MCF 10A (cell line): ENCODE results near the gene XYLT1. TPM values are rescaled to one million over a fixed set of nuclear protein-coding genes. Genes with fewer than 3 reads are reported as not detected.
"Not testable (repeated sequence)": the region's sequence is repeated elsewhere in the genome, so short reads cannot be mapped to it uniquely, and the experiment has no call there.

ENCODE experiments used
- BruUV-seq: library from RNA; stranded (reverse); fragments of 400-500 nt; replicated peaks from 2 replicates; lab custom pipeline; 2021; lab: Mats Ljungman, UMichigan
- CTCF ChIA-PET: fragments of 300-600 bp; sonication (Branson Sonifier 250); formaldehyde crosslinking; extraction: SDS; loops from one replicate; lab custom pipeline; 2021; ENCODE audit warnings: antibody characterized with exemption, inconsistent platforms; lab: Yijun Ruan, JAX
- POLR2A ChIA-PET: fragments of 300-600, 350-650 bp; sonication (Branson Sonifier 250); formaldehyde crosslinking; extraction: SDS; loops from one replicate; lab custom pipeline; 2020; ENCODE audit warnings: antibody characterized with exemption, inconsistent platforms; lab: Yijun Ruan, JAX
- DNase-seq: peaks from one replicate; pipeline ENCODE4 v3.0.0-alpha.2; 2018; ENCODE audit not compliant: unreplicated experiment
- H3K27ac Mint-ChIP-seq: one replicate; pipeline ENCODE4 v1.8.0; 2022; ENCODE audit warnings: mild to moderate bottlenecking, low read depth, mixed read lengths; ENCODE audit not compliant: unreplicated experiment
- H3K27me3 Mint-ChIP-seq: one replicate; pipeline ENCODE4 v1.8.0; 2022; ENCODE audit warnings: mixed read lengths; ENCODE audit not compliant: insufficient read depth, unreplicated experiment
- H3K36me3 Mint-ChIP-seq: one replicate; pipeline ENCODE4 v1.8.0; 2022; ENCODE audit warnings: mild to moderate bottlenecking, moderate library complexity, mixed read lengths; ENCODE audit not compliant: insufficient read depth, unreplicated experiment
- H3K4me1 Mint-ChIP-seq: one replicate; pipeline ENCODE4 v1.8.0; 2022; ENCODE audit warnings: mixed read lengths; ENCODE audit not compliant: insufficient read depth, unreplicated experiment
- H3K4me3 Mint-ChIP-seq: one replicate; pipeline ENCODE4 v1.8.0; 2022; ENCODE audit warnings: mild to moderate bottlenecking, moderate library complexity, mixed read lengths; ENCODE audit not compliant: unreplicated experiment
- H3K9me3 Mint-ChIP-seq: one replicate; pipeline ENCODE4 v1.8.0; 2022; ENCODE audit warnings: mixed read lengths; ENCODE audit not compliant: unreplicated experiment
- CTCF ChIP-seq: fragments of 200-600 bp; IDR thresholded peaks from one replicate; pipeline ENCODE4 v1.8.0; 2022; ENCODE audit warnings: antibody characterized with exemption, mild to moderate bottlenecking; ENCODE audit not compliant: unreplicated experiment
- intact Hi-C: fragments of 100-400 bp; cut with micrococcal nuclease; formaldehyde crosslinking; loops from 2 replicates; pipeline ENCODE4 v1.14.1; 2022
- total RNA-seq: library from RNA; stranded (reverse); gene quantifications from 2 replicates; pipeline ENCODE4 v1.2.3, GENCODE V29; 2022

XYLT1 gene
- total RNA-seq, 1 experiment from 2014 or later: not detected

- H3K27me3 Mint-ChIP-seq: no peaks in the 10 kb centered on the region
- H3K36me3 Mint-ChIP-seq: no peaks in the 10 kb centered on the region
- POLR2A ChIA-PET: no interaction called here
- CTCF ChIA-PET: interaction anchor here (0.6 kb wide), 1 partner anchor 158 kb away, joined by 3 read pairs; no protein-coding TSS in a partner anchor
- DNase-seq: no peak
- H3K4me1 Mint-ChIP-seq: no peaks in the 10 kb centered on the region
- TF ChIP-seq CTCF: no peak
- H3K27ac Mint-ChIP-seq: no peak overlapping the region
- intact Hi-C loops: no loop called here
- peaks cover 32% of the 10 kb centered on the region for H3K9me3 Mint-ChIP-seq
- BruUV-seq: no TSS peak
- no peak overlapping the region for H3K4me3 Mint-ChIP-seq
Observed at GRCh38 chr16:17510567-17510966, 39.8 kb upstream of the XYLT1 start.

- Mint-ChIP-seq H3K27me3 (no peaks in the 10 kb centered on the region), H3K9me3 (peaks cover 28% of the 10 kb centered on the region), H3K4me3 (no peak overlapping the region), H3K36me3 (no peaks in the 10 kb centered on the region), H3K4me1 (no peaks in the 10 kb centered on the region), H3K27ac (no peak overlapping the region)
- ChIA-PET CTCF (no interaction called here), POLR2A (no interaction called here)
- intact Hi-C loops: no loop called here
- no TSS peak for BruUV-seq
- no peak for DNase-seq
- no peak for TF ChIP-seq CTCF
Observed at GRCh38 chr16:17509194-17509593, 38.4 kb upstream of the XYLT1 start.

GRCh38 chr16:17508303-17508702 is 37.5 kb upstream of the XYLT1 start:
- TF ChIP-seq CTCF: no peak
- peaks cover 24% of the 10 kb centered on the region for H3K9me3 Mint-ChIP-seq
- H3K4me3 Mint-ChIP-seq: no peak overlapping the region
- H3K27ac Mint-ChIP-seq: no peak overlapping the region
- ChIA-PET POLR2A (no interaction called here), CTCF (interaction anchor here (0.7 kb wide), 1 partner anchor 672 kb away, joined by 3 read pairs; no protein-coding TSS in a partner anchor)
- intact Hi-C loops: no loop called here
- no peaks in the 10 kb centered on the region for H3K36me3 Mint-ChIP-seq
- no TSS peak for BruUV-seq
- no peak for DNase-seq
- no peaks in the 10 kb centered on the region for H3K27me3 Mint-ChIP-seq
- no peaks in the 10 kb centered on the region for H3K4me1 Mint-ChIP-seq

- POLR2A ChIA-PET: not testable (repeated sequence)
Observed at GRCh38 chr16:17507516-17507915, 36.8 kb upstream of the XYLT1 start.

GRCh38 chr16:17505828-17506227 is 35.1 kb upstream of the XYLT1 start:
- DNase-seq, POLR2A ChIA-PET, H3K27me3 Mint-ChIP-seq, H3K27ac Mint-ChIP-seq, H3K4me1 Mint-ChIP-seq, CTCF ChIA-PET, BruUV-seq, H3K36me3 Mint-ChIP-seq, H3K4me3 Mint-ChIP-seq, intact Hi-C loops: not testable (repeated sequence)
- peaks cover 20% of the 10 kb centered on the region for H3K9me3 Mint-ChIP-seq

More at GRCh38 chr16:17507516-17507915, 36.8 kb upstream of the XYLT1 start:
- H3K4me3 Mint-ChIP-seq, DNase-seq, H3K27me3 Mint-ChIP-seq, BruUV-seq, CTCF ChIA-PET, H3K27ac Mint-ChIP-seq, H3K36me3 Mint-ChIP-seq, intact Hi-C loops, H3K4me1 Mint-ChIP-seq: not testable (repeated sequence)
- peaks cover 30% of the 10 kb centered on the region for H3K9me3 Mint-ChIP-seq
